Measurements from ENCODE around the gene MS4A5. TPM values are rescaled to one million over a fixed set of nuclear protein-coding genes. Genes with fewer than 3 reads are reported as not detected.

Gene MS4A5
- total RNA-seq, 1 donor from 2014 or later = not detected

DNA sequence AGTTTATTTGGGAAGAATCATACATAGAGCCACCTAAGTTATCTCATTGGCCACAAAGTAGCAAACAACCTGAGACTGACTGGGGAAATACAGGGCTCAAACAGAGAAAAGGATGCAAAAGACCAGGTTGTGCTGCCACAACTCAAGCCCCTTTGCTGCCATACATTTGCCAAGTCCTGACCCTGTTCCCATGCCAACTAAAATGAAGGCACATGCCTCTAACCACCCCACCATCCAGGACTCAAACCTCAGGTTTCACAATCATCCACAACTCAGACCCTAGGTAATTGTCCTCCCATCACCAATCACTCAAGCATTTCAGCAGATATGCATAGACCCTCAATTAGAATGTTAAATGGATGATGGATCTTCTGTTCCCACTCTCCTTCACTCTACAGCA lies 24.8 kb downstream of the MS4A5 start:
- no peaks in the 10 kb centered on the region for H3K9me3 Mint-ChIP-seq (ENCODE audit: unreplicated experiment)
- H3K4me3 Mint-ChIP-seq (ENCODE audit: unreplicated experiment) = no peak overlapping the region
- no peaks in the 10 kb centered on the region for H3K4me1 Mint-ChIP-seq (ENCODE audit: unreplicated experiment)
- no peak overlapping the region for H3K27ac Mint-ChIP-seq (ENCODE audit: unreplicated experiment)
- peaks cover 1% of the 10 kb centered on the region for H3K27me3 Mint-ChIP-seq (ENCODE audit: unreplicated experiment)
- TF ChIP-seq, protein P1, sequence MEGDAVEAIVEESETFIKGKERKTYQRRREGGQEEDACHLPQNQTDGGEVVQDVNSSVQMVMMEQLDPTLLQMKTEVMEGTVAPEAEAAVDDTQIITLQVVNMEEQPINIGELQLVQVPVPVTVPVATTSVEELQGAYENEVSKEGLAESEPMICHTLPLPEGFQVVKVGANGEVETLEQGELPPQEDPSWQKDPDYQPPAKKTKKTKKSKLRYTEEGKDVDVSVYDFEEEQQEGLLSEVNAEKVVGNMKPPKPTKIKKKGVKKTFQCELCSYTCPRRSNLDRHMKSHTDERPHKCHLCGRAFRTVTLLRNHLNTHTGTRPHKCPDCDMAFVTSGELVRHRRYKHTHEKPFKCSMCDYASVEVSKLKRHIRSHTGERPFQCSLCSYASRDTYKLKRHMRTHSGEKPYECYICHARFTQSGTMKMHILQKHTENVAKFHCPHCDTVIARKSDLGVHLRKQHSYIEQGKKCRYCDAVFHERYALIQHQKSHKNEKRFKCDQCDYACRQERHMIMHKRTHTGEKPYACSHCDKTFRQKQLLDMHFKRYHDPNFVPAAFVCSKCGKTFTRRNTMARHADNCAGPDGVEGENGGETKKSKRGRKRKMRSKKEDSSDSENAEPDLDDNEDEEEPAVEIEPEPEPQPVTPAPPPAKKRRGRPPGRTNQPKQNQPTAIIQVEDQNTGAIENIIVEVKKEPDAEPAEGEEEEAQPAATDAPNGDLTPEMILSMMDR (IDR thresholded peaks at IDR 0.05; ENCODE audit: unreplicated experiment) = no peak
- H3K36me3 Mint-ChIP-seq (ENCODE audit: low read depth, unreplicated experiment) = no peaks in the 10 kb centered on the region
- no peak for DNase-seq (ENCODE audit: low spot score)

- Mint-ChIP-seq H3K27ac (ENCODE audit: unreplicated experiment) (no peak within 1 kb of the TSS), H3K36me3 (ENCODE audit: low read depth, unreplicated experiment) (no peaks in the 10 kb centered on the region), H3K9me3 (ENCODE audit: unreplicated experiment) (no peaks in the 10 kb centered on the region), H3K4me3 (ENCODE audit: unreplicated experiment) (no peak within 1 kb of the TSS), H3K4me1 (ENCODE audit: unreplicated experiment) (no peaks in the 10 kb centered on the region), H3K27me3 (ENCODE audit: unreplicated experiment) (peaks cover 1% of the 10 kb centered on the region)
- TF ChIP-seq, protein P1 (IDR thresholded peaks at IDR 0.05; ENCODE audit: unreplicated experiment) = no peak
- no peak for DNase-seq (ENCODE audit: low spot score)
Observed at GRCh38 chr11:60455531-60456042, 26.2 kb downstream of the MS4A5 start, which contains the start of gene MS4A1. Gene MS4A1 (plus strand): TSS chr11:60455847. CDS start chr11:60462375, 6,528 bp downstream.

- TF ChIP-seq, protein P1 (IDR thresholded peaks at IDR 0.05; ENCODE audit: unreplicated experiment) = no peak
- H3K9me3 Mint-ChIP-seq (ENCODE audit: unreplicated experiment) = no peaks in the 10 kb centered on the region
- H3K4me3 Mint-ChIP-seq (ENCODE audit: unreplicated experiment) = no peak overlapping the region
- no peak for DNase-seq (ENCODE audit: low spot score)
- no peak overlapping the region for H3K27ac Mint-ChIP-seq (ENCODE audit: unreplicated experiment)
- peaks cover 1% of the 10 kb centered on the region for H3K27me3 Mint-ChIP-seq (ENCODE audit: unreplicated experiment)
- H3K4me1 Mint-ChIP-seq (ENCODE audit: unreplicated experiment) = no peaks in the 10 kb centered on the region
- H3K36me3 Mint-ChIP-seq (ENCODE audit: low read depth, unreplicated experiment) = no peaks in the 10 kb centered on the region
Observed at GRCh38 chr11:60457576-60457975, 28.2 kb downstream of the MS4A5 start.

- no peak for DNase-seq (ENCODE audit: low spot score)
- Mint-ChIP-seq H3K27ac (ENCODE audit: unreplicated experiment) (no peak overlapping the region), H3K9me3 (ENCODE audit: unreplicated experiment) (no peaks in the 10 kb centered on the region), H3K4me1 (ENCODE audit: unreplicated experiment) (no peaks in the 10 kb centered on the region), H3K27me3 (ENCODE audit: unreplicated experiment) (peaks cover 2% of the 10 kb centered on the region), H3K4me3 (ENCODE audit: unreplicated experiment) (no peak overlapping the region), H3K36me3 (ENCODE audit: low read depth, unreplicated experiment) (no peaks in the 10 kb centered on the region)
- TF ChIP-seq, protein P1 (IDR thresholded peaks at IDR 0.05; ENCODE audit: unreplicated experiment) = no peak
Observed at GRCh38 chr11:60459345-60459744, 30.0 kb downstream of the MS4A5 start.

- no peaks in the 10 kb centered on the region for H3K36me3 Mint-ChIP-seq (ENCODE audit: low read depth, unreplicated experiment)
- H3K27ac Mint-ChIP-seq (ENCODE audit: unreplicated experiment) = no peak overlapping the region
- TF ChIP-seq, protein P1 (IDR thresholded peaks at IDR 0.05; ENCODE audit: unreplicated experiment) = no peak
- no peaks in the 10 kb centered on the region for H3K9me3 Mint-ChIP-seq (ENCODE audit: unreplicated experiment)
- H3K4me3 Mint-ChIP-seq (ENCODE audit: unreplicated experiment) = no peak overlapping the region
- DNase-seq (ENCODE audit: low spot score) = no peak
- H3K27me3 Mint-ChIP-seq (ENCODE audit: unreplicated experiment) = no peaks in the 10 kb centered on the region
- H3K4me1 Mint-ChIP-seq (ENCODE audit: unreplicated experiment) = peaks cover 2% of the 10 kb centered on the region
Observed at GRCh38 chr11:60468829-60469228, 39.5 kb downstream of the MS4A5 start.
